Measurements from ENCODE around the gene PLEK. TPM values are rescaled to one million over a fixed set of nuclear protein-coding genes. Genes with fewer than 3 reads are reported as not detected.
A peak's percentile ranks its signal among the peaks of the same experiment; 100 is the strongest.

The PLEK gene
- total RNA-seq, 4 donors from 2014 or later = 5.0 to 33.0 (median 6.8) TPM

- H3K4me1 ChIP-seq = peaks cover 0 to 31% (median 6%) of the 10 kb centered on the region in 3 donors
- H3K36me3 ChIP-seq = no peaks in the 10 kb centered on the region
- TF ChIP-seq POLR2AphosphoS5 (IDR thresholded peaks at IDR 0.05) (no peak), EP300 (IDR thresholded peaks at IDR 0.05) (no peak)
- no peak overlapping the region for H3K4me3 ChIP-seq
- H3K27me3 ChIP-seq = no peaks in the 10 kb centered on the region
- peak overlapping the region in 1 of 4 donors; percentile 21 for H3K27ac ChIP-seq
- no peak for ATAC-seq
- no peaks in the 10 kb centered on the region for H3K9me3 ChIP-seq
These were observed 69.9 kb downstream of the PLEK start for GRCh38 chr2:68434981-68435380.

- no peak for TF ChIP-seq POLR2A (IDR thresholded peaks at IDR 0.05)
- TF ChIP-seq EP300 (IDR thresholded peaks at IDR 0.05) = no peak
- no peak for TF ChIP-seq CTCF (IDR thresholded peaks at IDR 0.05)
- TF ChIP-seq POLR2AphosphoS5 (IDR thresholded peaks at IDR 0.05) = peak; percentile 44
- Histone ChIP-seq H3K27ac (peak overlapping the region in 3 of 4 donors; percentile 59 to 70 (median 62)), H3K4me3 (no peak overlapping the region), H3K36me3 (no peaks in the 10 kb centered on the region), H3K27me3 (no peaks in the 10 kb centered on the region), H3K4me1 (peaks cover 0 to 38% (median 6%) of the 10 kb centered on the region in 3 donors), H3K9me3 (no peaks in the 10 kb centered on the region)
- peak; percentile 44 for ATAC-seq
These were observed 70.5 kb downstream of the PLEK start for GRCh38 chr2:68435615-68436014.

GRCh38 chr2:68436270-68436669 lies 71.2 kb downstream of the PLEK start:
- WGBS, 2 donors (ENCODE audit: low coverage in 1 of 2) = 23 to 24% methylated on average over 4 of the region's 4 CpGs
- Histone ChIP-seq H3K36me3 (no peaks in the 10 kb centered on the region), H3K9me3 (no peaks in the 10 kb centered on the region), H3K4me1 (peaks cover 0 to 44% (median 6%) of the 10 kb centered on the region in 3 donors), H3K27me3 (no peaks in the 10 kb centered on the region), H3K27ac (peak overlapping the region; percentile 40 to 70 (median 60)), H3K4me3 (no peak overlapping the region)
- ATAC-seq = no peak
- TF ChIP-seq POLR2AphosphoS5 (IDR thresholded peaks at IDR 0.05) (no peak), POLR2A (IDR thresholded peaks at IDR 0.05) (no peak), CTCF (IDR thresholded peaks at IDR 0.05) (no peak), EP300 (IDR thresholded peaks at IDR 0.05) (no peak)

- TF ChIP-seq CTCF (IDR thresholded peaks at IDR 0.05) = no peak
- TF ChIP-seq EP300 (IDR thresholded peaks at IDR 0.05) = no peak
- TF ChIP-seq POLR2A (IDR thresholded peaks at IDR 0.05) = no peak
- TF ChIP-seq POLR2AphosphoS5 (IDR thresholded peaks at IDR 0.05) = no peak
- Histone ChIP-seq H3K4me3 (no peak overlapping the region), H3K27ac (peak overlapping the region in 1 of 4 donors; percentile 16), H3K27me3 (no peaks in the 10 kb centered on the region), H3K9me3 (no peaks in the 10 kb centered on the region), H3K4me1 (peaks cover 0 to 48% (median 6%) of the 10 kb centered on the region in 3 donors), H3K36me3 (no peaks in the 10 kb centered on the region)
- no peak for ATAC-seq
- WGBS, 2 donors (ENCODE audit: low coverage in 1 of 2) = 58 to 67% methylated on average over 7 of the region's 7 CpGs
These were observed 73.6 kb downstream of the PLEK start for GRCh38 chr2:68438455-68439303.

- Histone ChIP-seq H3K9me3 (no peaks in the 10 kb centered on the region), H3K4me1 (peaks cover 0 to 27% (median 6%) of the 10 kb centered on the region in 3 donors), H3K27ac (peak overlapping the region in 3 of 4 donors; percentile 23 to 54 (median 30)), H3K36me3 (no peaks in the 10 kb centered on the region), H3K4me3 (no peak overlapping the region), H3K27me3 (no peaks in the 10 kb centered on the region)
- WGBS, 2 donors (ENCODE audit: low coverage in 1 of 2) = 36 to 38% methylated on average over 5 to 6 of the region's 6 CpGs
- ATAC-seq = peak; percentile 90
- TF ChIP-seq EP300 (IDR thresholded peaks at IDR 0.05) = no peak
- TF ChIP-seq CTCF (IDR thresholded peaks at IDR 0.05) = peak; percentile 86 to 94 (median 92)
These were observed 76.3 kb downstream of the PLEK start for GRCh38 chr2:68441179-68441993.
